Duodenal mucosa (tissue), 2 donors: Measurements from ENCODE around the gene C4A.
"Not testable (repeated sequence)": the region's sequence is repeated elsewhere in the genome, so short reads cannot be mapped to it uniquely, and the experiment has no call there.

Source experiments
- H3K27ac ChIP-seq: one replicate; pipeline ENCODE4 v1.7.0; 2013; ENCODE audit warnings: low read depth, low read length
- H3K27me3 ChIP-seq, 2 donors: one replicate each; pipeline ENCODE4 v1.7.0; 2013; ENCODE audit warnings: low read length in 2 of 2, control low read depth in 1 of 2; ENCODE audit not compliant: insufficient read depth in 2 of 2, control insufficient read depth in 1 of 2
- H3K36me3 ChIP-seq, 2 donors: one replicate each; pipeline ENCODE4 v1.7.0; 2013; ENCODE audit warnings: low read length in 2 of 2, control low read depth in 1 of 2; ENCODE audit not compliant: insufficient read depth in 2 of 2, control insufficient read depth in 1 of 2
- H3K4me1 ChIP-seq, 2 donors: one replicate each; pipeline ENCODE4 v1.7.0; 2013; ENCODE audit warnings: low read length in 2 of 2, control low read depth in 1 of 2; ENCODE audit not compliant: insufficient read depth in 2 of 2, control insufficient read depth in 1 of 2
- H3K4me3 ChIP-seq, 2 donors: one replicate each; pipeline ENCODE4 v1.7.0; 2013; ENCODE audit warnings: low read length in 2 of 2, low read depth in 1 of 2
- H3K9ac ChIP-seq, 2 donors: one replicate each; pipeline ENCODE4 v1.7.0; 2013; ENCODE audit warnings: low read length in 2 of 2, low read depth in 1 of 2
- H3K9me3 ChIP-seq, 2 donors: one replicate each; pipeline ENCODE4 v1.7.0; 2013; ENCODE audit warnings: low read length in 2 of 2, control low read depth in 1 of 2; ENCODE audit not compliant: control insufficient read depth in 1 of 2

C4A gene

GRCh38 chr6:32022100-32022499 lies 40.2 kb downstream of the C4A start:
- not testable (repeated sequence) for H3K9ac ChIP-seq, H3K36me3 ChIP-seq, H3K4me1 ChIP-seq, H3K9me3 ChIP-seq, H3K4me3 ChIP-seq, H3K27me3 ChIP-seq, H3K27ac ChIP-seq

GRCh38 chr6:32028631-32029030 lies 46.8 kb downstream of the C4A start:
- not testable (repeated sequence) for H3K9me3 ChIP-seq

DNA sequence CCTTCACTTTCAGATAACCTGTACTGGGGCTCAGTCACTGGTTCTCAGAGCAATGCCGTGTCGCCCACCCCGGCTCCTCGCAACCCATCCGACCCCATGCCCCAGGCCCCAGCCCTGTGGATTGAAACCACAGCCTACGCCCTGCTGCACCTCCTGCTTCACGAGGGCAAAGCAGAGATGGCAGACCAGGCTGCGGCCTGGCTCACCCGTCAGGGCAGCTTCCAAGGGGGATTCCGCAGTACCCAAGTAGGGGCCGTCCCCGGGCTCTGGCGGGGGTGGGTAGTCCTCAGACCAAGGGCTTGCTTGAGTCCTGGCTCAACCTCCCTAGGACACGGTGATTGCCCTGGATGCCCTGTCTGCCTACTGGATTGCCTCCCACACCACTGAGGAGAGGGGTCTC lies 47.7 kb downstream of the C4A start:
- not testable (repeated sequence) for H3K9ac ChIP-seq, H3K4me3 ChIP-seq, H3K27me3 ChIP-seq, H3K27ac ChIP-seq, H3K9me3 ChIP-seq, H3K4me1 ChIP-seq, H3K36me3 ChIP-seq

More at GRCh38 chr6:32028631-32029030, 46.8 kb downstream of the C4A start:
- H3K36me3 ChIP-seq, H3K4me3 ChIP-seq, H3K27ac ChIP-seq, H3K27me3 ChIP-seq, H3K4me1 ChIP-seq, H3K9ac ChIP-seq: not testable (repeated sequence)

DNA sequence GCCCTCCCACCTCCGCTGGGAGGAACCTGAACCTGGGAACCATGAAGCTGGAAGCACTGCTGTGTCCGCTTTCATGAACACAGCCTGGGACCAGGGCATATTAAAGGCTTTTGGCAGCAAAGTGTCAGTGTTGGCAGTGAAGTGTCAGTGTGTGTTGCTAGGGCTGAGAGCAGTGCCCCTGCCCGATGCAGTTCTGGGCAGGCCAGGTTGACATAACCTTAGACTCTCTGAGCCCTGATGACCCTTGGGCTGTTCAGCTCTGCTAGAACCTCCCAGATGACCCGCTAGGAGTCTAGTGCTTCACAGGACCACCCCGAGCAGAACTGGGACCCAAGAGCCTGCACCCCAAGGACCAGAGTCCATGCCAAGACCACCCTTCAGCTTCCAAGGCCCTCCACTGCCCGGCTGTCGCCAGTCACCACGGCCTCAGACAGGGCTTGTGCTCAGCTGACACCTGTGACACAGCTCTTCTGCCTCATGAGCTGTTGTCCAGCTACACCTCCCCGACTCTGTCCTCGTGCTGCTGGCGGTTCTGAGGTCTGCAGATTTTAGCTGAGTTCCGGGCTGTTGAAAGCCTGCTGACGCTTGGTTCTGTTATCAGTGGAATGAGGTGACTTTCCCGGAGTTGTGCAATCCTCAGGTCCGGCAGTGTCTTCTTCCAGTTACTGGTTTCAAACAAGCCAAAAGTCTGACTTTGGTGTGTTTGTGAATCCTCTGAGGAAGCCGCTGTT lies 53.6 kb downstream of the C4A start:
- H3K4me3 ChIP-seq, H3K36me3 ChIP-seq, H3K27ac ChIP-seq, H3K4me1 ChIP-seq, H3K9ac ChIP-seq, H3K27me3 ChIP-seq, H3K9me3 ChIP-seq: not testable (repeated sequence)

GRCh38 chr6:32037136-32037535 lies 55.3 kb downstream of the C4A start:
- H3K9me3 ChIP-seq, H3K4me1 ChIP-seq, H3K36me3 ChIP-seq, H3K27me3 ChIP-seq, H3K27ac ChIP-seq, H3K9ac ChIP-seq, H3K4me3 ChIP-seq: not testable (repeated sequence)

DNA sequence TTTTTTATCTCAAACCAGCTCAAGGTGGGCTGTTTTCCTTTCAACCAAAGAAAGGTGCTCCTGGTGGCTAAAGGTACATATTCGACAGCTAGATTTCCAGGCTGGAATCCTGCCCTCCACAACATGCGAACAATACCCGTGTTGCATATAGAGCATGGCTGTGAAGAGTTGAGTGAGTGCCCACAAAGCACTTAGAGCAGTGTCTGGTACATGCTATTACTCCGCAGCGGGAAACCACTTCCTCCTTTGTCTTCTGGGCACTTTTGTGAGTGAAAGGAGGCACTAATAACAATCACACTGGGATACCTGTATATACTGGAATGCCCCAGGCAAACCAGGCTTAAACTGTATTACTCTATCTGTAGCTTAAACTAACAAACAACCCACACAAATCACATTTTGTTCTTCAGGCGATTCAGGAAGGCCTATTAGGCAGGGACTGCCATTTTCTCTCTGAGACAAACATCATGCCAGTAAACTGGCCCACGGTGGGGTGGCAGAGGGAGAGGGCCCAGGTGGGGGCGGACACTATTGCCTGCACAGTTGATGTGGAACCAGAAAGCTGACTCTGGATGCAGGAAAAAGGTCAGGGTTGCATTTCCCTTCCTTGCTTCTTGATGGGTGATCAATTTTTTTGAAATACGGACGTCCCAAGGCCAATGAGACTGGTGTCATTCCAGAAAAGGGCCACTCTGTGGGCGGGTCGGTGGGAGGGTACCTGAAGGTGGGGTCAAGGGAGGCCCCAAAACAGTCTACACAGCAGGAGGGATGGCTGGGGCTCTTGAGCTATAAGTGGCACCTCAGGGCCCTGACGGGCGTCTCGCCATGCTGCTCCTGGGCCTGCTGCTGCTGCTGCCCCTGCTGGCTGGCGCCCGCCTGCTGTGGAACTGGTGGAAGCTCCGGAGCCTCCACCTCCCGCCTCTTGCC lies 56.0 kb downstream of the C4A start, which contains the start of gene CYP21A2:
CYP21A2 (plus strand) TSS at position 818 of the 927 bp plus-strand sequence; CDS start at position 826, 8 bp downstream.
- not testable (repeated sequence) for H3K27ac ChIP-seq, H3K36me3 ChIP-seq, H3K4me1 ChIP-seq, H3K9me3 ChIP-seq, H3K9ac ChIP-seq, H3K27me3 ChIP-seq, H3K4me3 ChIP-seq

DNA sequence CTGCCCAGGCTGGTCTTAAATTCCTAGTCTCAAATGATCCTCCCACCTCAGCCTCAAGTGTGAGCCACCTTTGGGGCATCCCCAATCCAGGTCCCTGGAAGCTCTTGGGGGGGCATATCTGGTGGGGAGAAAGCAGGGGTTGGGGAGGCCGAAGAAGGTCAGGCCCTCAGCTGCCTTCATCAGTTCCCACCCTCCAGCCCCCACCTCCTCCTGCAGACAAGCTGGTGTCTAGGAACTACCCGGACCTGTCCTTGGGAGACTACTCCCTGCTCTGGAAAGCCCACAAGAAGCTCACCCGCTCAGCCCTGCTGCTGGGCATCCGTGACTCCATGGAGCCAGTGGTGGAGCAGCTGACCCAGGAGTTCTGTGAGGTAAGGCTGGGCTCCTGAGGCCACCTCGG lies 57.0 kb downstream of the C4A start:
- H3K4me3 ChIP-seq, H3K9ac ChIP-seq, H3K27ac ChIP-seq: not testable (repeated sequence)

DNA sequence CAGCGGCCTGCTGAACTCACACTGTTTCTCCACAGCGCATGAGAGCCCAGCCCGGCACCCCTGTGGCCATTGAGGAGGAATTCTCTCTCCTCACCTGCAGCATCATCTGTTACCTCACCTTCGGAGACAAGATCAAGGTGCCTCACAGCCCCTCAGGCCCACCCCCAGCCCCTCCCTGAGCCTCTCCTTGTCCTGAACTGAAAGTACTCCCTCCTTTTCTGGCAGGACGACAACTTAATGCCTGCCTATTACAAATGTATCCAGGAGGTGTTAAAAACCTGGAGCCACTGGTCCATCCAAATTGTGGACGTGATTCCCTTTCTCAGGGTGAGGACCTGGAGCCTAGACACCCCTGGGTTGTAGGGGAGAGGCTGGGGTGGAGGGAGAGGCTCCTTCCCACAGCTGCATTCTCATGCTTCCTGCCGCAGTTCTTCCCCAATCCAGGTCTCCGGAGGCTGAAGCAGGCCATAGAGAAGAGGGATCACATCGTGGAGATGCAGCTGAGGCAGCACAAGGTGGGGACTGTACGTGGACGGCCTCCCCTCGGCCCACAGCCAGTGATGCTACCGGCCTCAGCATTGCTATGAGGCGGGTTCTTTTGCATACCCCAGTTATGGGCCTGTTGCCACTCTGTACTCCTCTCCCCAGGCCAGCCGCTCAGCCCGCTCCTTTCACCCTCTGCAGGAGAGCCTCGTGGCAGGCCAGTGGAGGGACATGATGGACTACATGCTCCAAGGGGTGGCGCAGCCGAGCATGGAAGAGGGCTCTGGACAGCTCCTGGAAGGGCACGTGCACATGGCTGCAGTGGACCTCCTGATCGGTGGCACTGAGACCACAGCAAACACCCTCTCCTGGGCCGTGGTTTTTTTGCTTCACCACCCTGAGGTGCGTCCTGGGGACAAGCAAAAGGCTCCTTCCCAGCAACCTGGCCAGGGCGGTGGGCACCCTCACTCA lies 57.7 kb downstream of the C4A start:
- H3K27ac ChIP-seq, H3K36me3 ChIP-seq, H3K9me3 ChIP-seq, H3K27me3 ChIP-seq, H3K4me1 ChIP-seq, H3K9ac ChIP-seq, H3K4me3 ChIP-seq: not testable (repeated sequence)

More for the DNA sequence above, 57.0 kb downstream of the C4A start:
- H3K4me1 ChIP-seq, H3K27me3 ChIP-seq, H3K9me3 ChIP-seq, H3K36me3 ChIP-seq: not testable (repeated sequence)

- not testable (repeated sequence) for H3K36me3 ChIP-seq, H3K4me3 ChIP-seq, H3K4me1 ChIP-seq, H3K9ac ChIP-seq, H3K27ac ChIP-seq, H3K27me3 ChIP-seq, H3K9me3 ChIP-seq
Observed at GRCh38 chr6:32040299-32041049, 58.6 kb downstream of the C4A start.
